GM21515 (cell line): ENCODE data around the gene ASB5.

ENCODE experiments used
- ATAC-seq: cut with Tn5 transposase; IDR thresholded peaks from one replicate; pipeline ENCODE4 v1.9.1; 2021; ENCODE audit not compliant: unreplicated experiment

Gene ASB5

DNA sequence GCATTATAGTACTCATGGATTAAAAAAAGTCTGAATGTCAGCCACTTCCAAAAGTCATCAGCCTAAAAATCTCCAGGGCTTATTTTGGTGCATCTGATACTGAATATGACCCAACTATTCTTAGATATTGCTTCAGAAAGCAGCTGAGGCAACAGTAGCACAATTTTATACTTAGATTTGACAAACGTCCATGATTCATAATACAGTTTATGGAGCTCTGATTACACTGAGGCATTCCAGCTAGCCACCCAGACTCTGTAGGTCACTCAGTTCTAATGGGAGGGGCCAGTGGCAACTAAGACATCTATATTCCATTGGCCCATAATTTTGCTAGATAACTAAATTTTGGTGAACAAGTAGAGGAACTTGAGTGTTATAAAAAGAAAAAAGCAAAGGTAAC is 84.0 kb downstream of the ASB5 start:
- no peak for ATAC-seq
